Testis (tissue), 2 donors: ENCODE results near the gene CALB2.

Experiments used
- CTCF ChIP-seq, 3 experiments: fragments of 450-650 bp in 2 of 3; fragments of 200-600 bp in 1 of 3; sonication (generic) in 1 of 3; IDR thresholded peaks; one replicate each; pipeline ENCODE4 v1.5.1; 2016 to 2019; ENCODE audit warnings: antibody characterized with exemption in 3 of 3, mild to moderate bottlenecking in 2 of 3, moderate library complexity in 1 of 3
- POLR2A ChIP-seq: fragments of 450-650 bp; IDR thresholded peaks from one replicate; pipeline ENCODE4 v1.6.1; 2017; ENCODE audit warnings: antibody characterized with exemption, mild to moderate bottlenecking, moderate library complexity

- TF ChIP-seq CTCF (IDR thresholded peaks at IDR 0.05) (no peak), POLR2A (no peak)
Measured at GRCh38 chr16:71352963-71353460, 5.5 kb upstream of the CALB2 start.
